ENCODE measurements around the gene PIK3R1.

Gene PIK3R1

GRCh38 chr5:68264024-68264956 is 48.7 kb downstream of the PIK3R1 start:
- no peak for DNase-seq (ENCODE audit: low read depth)

DNA sequence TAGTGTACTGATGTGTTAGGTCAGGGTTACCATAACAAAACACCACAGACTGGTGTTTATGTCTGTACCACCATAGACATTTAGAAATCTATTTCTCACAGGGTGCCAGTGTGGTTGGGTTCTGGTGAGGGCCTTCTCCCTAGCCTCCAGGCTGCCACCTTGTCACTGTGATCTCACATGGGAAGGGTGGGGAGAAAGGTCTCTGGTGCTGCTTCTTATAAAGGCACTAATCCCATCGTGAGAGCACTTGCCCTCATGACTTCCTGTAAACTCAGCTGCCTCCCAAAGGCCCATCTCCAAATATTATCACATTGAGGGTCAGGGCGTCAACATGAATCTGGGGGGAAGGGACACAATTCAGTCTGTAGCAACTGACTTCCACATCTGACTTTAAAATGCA is 49.8 kb downstream of the PIK3R1 start:
- H3K4me3 ChIP-seq (ENCODE audit: low read depth, low read length) = no peak overlapping the region
- no peak for DNase-seq (ENCODE audit: low read depth)

More at GRCh38 chr5:68264024-68264956, 48.7 kb downstream of the PIK3R1 start:
- no peak overlapping the region for H3K4me3 ChIP-seq (ENCODE audit: low read depth, low read length)

- DNase-seq (ENCODE audit: low read depth) = no peak
- no peak overlapping the region for H3K4me3 ChIP-seq (ENCODE audit: low read depth, low read length)
Observed at GRCh38 chr5:68265822-68266395, 50.4 kb downstream of the PIK3R1 start.

GRCh38 chr5:68266457-68266856 is 50.9 kb downstream of the PIK3R1 start:
- H3K4me3 ChIP-seq (ENCODE audit: low read depth, low read length) = no peak overlapping the region
- no peak for DNase-seq (ENCODE audit: low read depth)

- DNase-seq (ENCODE audit: low read depth) = no peak
- no peak overlapping the region for H3K4me3 ChIP-seq (ENCODE audit: low read depth, low read length)
Observed at GRCh38 chr5:68267066-68267465, 51.5 kb downstream of the PIK3R1 start.

DNA sequence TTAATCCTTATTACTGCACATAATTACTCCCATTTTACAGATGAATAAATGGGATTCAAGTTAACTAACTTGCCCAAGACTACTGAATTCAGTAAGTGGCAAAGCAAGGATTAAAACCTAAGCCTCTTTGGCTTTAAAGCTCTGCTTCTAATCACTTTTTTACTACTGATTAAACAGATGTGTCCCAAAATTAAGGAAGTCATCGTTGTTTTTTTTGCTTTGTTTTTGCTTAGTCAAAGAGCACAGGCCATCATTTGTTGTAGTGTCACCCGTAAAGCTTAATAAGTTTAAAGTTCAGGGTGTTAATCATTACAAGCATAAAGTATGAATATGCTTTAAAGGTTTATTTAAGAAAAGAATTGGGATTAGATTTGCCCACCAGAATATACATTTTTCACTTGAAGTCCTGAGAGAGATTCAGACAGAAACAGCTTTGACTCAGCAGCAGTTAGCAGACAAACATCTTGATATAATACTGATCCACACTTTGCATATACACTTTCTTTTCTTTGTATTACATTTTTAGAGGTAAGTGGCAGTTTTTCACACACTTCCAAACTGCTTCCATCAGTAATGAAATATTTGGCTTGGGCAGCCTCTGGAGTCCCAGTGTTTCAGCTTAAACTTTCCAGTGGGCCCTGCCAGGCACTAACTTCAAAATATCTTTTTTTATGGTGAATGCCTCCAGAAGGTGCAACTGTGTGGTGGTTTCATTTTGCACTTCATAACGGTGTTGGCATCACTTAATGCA is 52.7 kb downstream of the PIK3R1 start:
- no peak overlapping the region for H3K4me3 ChIP-seq (ENCODE audit: low read depth, low read length)
- DNase-seq (ENCODE audit: low read depth) = no peak

- no peak overlapping the region for H3K4me3 ChIP-seq (ENCODE audit: low read depth, low read length)
- DNase-seq (ENCODE audit: low read depth) = no peak
Observed at GRCh38 chr5:68268852-68269130, 53.2 kb downstream of the PIK3R1 start.

DNA sequence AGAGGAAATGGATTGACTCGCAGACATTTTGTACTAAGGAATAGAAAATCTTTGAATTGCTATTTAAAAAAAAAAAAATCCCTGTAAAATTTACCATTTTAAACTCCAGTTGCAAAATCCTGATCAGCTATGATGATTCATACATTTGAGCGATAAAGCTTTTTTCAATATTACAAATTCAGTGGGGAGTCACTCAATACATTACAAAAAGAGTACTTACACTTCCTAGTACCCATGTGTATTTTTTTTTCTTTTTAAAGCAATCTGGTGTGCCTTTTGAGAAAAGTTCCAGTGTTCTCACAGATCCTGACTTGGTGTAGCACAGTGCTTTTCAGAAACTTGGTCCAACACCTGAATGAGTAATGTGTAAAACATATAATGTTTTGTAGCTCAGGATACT is 54.3 kb downstream of the PIK3R1 start:
- no peak for DNase-seq (ENCODE audit: low read depth)
- H3K4me3 ChIP-seq (ENCODE audit: low read depth, low read length) = no peak overlapping the region

DNA sequence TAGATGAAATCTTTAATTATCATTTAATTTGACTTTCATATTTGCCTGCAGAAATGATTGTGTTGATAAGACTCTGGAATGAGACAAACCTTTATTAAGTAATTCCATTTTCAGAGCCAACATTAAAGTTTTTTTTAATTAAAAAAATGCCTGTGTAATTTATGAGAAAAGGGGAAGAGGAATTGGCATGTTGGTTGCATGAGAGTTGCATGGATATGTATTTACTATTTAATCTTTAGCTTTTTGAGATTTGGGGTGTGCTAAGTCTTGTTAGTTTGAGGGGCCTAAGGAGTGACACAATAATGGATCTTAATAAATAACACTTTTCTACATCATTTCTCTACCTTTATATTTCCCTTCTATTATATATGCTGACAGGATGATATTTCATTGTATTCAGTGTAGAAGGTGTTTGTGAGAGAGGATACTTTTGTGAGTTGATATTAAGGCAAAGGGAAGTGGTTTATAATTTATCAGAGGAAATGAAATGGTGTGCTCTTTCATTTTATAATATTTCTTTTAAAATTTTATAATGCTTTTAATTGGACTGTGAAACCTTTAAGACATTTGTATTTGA is 54.9 kb downstream of the PIK3R1 start:
- H3K4me3 ChIP-seq (ENCODE audit: low read depth, low read length) = no peak overlapping the region
- DNase-seq (ENCODE audit: low read depth) = no peak

DNA sequence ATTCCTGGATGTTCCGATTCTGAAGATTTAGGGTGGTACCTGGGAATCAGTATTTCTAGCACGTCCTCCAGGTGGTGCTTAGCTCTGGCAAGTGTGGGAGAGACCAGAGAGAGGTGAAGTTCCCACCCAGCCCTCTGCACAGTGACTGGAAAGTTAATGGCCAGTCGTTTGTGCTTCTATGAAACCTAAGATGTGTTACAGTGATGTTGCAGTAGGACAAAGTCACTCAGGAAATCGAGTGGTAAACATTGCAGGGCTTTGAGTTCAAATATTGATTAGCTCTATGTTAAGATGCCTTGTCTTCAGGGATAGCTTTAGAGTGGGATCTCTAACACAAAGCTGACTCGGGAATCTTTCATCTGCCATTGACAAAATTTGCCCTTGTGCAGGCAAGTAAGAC is 55.6 kb downstream of the PIK3R1 start:
- H3K4me3 ChIP-seq (ENCODE audit: low read depth, low read length) = no peak overlapping the region
- DNase-seq (ENCODE audit: low read depth) = no peak

DNA sequence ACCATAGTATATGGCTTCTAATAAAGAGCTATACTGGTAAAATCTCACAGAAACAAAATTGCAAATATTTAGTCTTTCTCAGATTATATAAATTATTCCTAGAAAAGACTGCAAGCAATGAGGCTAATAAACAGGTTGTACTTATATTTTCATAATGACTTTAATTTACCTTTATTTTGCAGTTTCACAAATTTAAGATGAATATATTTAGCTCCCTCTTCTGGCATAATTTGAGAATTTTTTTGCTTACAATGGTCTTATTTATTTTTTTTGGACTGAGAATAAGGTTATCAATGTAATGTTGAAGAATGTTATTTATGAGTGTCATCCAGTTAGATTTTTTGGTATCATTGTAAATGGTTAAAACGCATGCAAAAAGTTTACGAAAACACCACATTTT is 56.7 kb downstream of the PIK3R1 start:
- DNase-seq (ENCODE audit: low read depth) = no peak
- no peak overlapping the region for H3K4me3 ChIP-seq (ENCODE audit: low read depth, low read length)

GRCh38 chr5:68273717-68274409 is 58.3 kb downstream of the PIK3R1 start:
- DNase-seq (ENCODE audit: low read depth) = no peak

GRCh38 chr5:68274847-68275651 is 59.5 kb downstream of the PIK3R1 start:
- H3K4me3 ChIP-seq (ENCODE audit: low read depth, low read length) = no peak overlapping the region
- no peak for DNase-seq (ENCODE audit: low read depth)

More at GRCh38 chr5:68273717-68274409, 58.3 kb downstream of the PIK3R1 start:
- H3K4me3 ChIP-seq (ENCODE audit: low read depth, low read length) = no peak overlapping the region

- DNase-seq (ENCODE audit: low read depth) = no peak
- no peak overlapping the region for H3K4me3 ChIP-seq (ENCODE audit: low read depth, low read length)
Observed at GRCh38 chr5:68276740-68277139, 61.2 kb downstream of the PIK3R1 start.

- H3K4me3 ChIP-seq (ENCODE audit: low read depth, low read length) = no peak overlapping the region
- DNase-seq (ENCODE audit: low read depth) = no peak
Observed at GRCh38 chr5:68277431-68277830, 61.9 kb downstream of the PIK3R1 start.

DNA sequence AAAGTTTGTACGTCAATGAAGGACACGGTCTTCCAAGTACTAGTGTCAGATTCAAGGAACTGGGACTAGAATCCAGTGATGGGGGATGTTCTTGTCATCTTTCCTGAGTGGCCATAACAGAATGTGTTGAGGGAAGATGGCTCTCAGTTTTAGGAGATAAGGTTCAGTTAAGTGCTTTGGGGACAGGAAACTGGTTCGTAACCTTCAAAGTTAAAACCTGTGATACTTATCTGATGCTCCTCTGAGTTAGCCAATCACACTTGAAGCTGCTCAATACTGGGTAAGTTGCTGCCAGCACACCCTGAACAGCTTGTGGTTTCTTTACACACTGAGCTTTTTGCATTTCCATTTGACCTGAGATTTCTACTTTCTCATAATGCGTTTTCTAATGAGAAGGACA is 64.4 kb downstream of the PIK3R1 start:
- DNase-seq (ENCODE audit: low read depth) = no peak
- no peak overlapping the region for H3K4me3 ChIP-seq (ENCODE audit: low read depth, low read length)

DNA sequence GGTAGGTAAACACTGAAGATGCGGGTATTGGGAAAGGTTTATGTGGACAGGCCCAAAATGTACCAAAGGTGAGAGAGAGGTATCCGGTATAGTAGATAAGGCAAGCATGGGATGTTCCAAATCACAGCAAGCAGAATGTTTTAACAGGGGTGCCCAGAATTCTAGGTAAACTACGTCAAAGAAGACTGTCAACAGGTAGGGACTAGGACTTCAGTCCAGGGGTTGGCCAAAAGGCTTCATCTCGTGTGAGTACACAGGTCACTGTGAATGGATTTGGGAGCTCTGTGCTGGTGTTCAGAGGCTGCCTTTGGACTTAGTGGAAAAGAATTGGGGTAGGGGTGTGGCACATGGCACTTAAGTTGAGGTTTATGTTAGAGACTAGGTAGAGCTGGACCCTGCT is 66.4 kb downstream of the PIK3R1 start:
- DNase-seq (ENCODE audit: low read depth) = no peak
- no peak overlapping the region for H3K4me3 ChIP-seq (ENCODE audit: low read depth, low read length)

- no peak overlapping the region for H3K4me3 ChIP-seq (ENCODE audit: low read depth, low read length)
- no peak for DNase-seq (ENCODE audit: low read depth)
Observed at GRCh38 chr5:68283766-68284165, 68.2 kb downstream of the PIK3R1 start.
